B cell (primary cell): Measurements from ENCODE around the gene SLC44A3.
"Not testable (repeated sequence)": the region's sequence is repeated elsewhere in the genome, so short reads cannot be mapped to it uniquely, and the experiment has no call there.

Experiments
- CTCF ChIP-seq: fragments of 200-600 bp; IDR thresholded peaks from one replicate; pipeline ENCODE4 v1.8.0; 2022; ENCODE audit warnings: antibody characterized with exemption, mild to moderate bottlenecking
- EZH2 ChIP-seq: IDR thresholded peaks from 2 replicates; pipeline ENCODE4 v1.6.1; 2012; ENCODE audit warnings: borderline replicate concordance, low read depth, mild to moderate bottlenecking, moderate library complexity, low read length; ENCODE audit not compliant: insufficient read depth, poor library complexity, severe bottlenecking

GRCh38 chr1:94840381-94840780 lies 20.2 kb downstream of the SLC44A3 start:
- TF ChIP-seq EZH2, CTCF: not testable (repeated sequence)
